Stimulated activated CD4-positive, alpha-beta T cell treated with anti-CD3 and anti-CD28 coated beads, Interleukin-15, amount 100 ng/mL, for 24 hours (primary cell): Measurements from ENCODE around the gene KIF26B.
"Not testable (repeated sequence)": the region's sequence is repeated elsewhere in the genome, so short reads cannot be mapped to it uniquely, and the experiment has no call there.

Source experiments
- DNase-seq: peaks from one replicate; pipeline ENCODE4 v3.0.0-alpha.2; 2020

The KIF26B gene

DNA sequence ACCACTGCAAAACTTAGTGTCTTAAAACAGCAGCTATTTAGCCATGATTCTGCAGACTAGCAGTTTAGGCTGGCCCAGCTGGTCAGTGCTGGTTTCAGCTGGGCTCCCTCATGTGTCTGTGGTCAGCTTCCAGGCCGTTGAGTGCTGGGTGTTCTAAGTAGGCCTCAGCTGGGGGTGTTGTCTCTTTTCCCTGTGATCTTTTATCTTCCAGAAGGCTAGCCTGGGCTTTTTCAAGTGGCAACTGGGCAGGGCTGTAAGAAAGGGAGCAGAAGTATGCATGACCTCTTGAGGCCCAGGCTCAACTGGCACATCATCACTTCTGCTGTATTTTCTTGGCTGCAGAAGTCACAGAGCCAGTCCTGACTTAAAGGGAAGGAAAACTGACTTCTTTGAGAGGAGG, 136.1 kb downstream of the KIF26B start:
- no peak for DNase-seq

DNA sequence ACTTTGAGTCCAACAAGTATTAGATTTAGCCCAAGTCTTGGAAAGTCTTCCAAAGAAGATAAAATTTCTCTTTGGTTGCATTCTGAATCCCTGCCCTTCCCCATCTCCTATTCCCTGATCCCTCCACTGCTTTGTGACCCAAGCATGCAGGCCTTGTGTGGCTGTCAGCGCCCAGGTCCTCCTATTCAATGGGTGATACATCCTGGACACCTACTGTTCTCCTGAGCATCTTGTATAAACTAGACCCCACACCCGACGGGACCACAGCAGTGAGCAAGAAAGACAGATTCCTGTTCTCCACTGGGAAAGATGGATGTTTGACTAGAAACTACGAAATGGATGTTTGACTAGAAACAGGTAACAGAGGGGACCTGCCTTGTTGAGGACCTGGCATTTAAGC, 136.6 kb downstream of the KIF26B start:
- DNase-seq = no peak

DNA sequence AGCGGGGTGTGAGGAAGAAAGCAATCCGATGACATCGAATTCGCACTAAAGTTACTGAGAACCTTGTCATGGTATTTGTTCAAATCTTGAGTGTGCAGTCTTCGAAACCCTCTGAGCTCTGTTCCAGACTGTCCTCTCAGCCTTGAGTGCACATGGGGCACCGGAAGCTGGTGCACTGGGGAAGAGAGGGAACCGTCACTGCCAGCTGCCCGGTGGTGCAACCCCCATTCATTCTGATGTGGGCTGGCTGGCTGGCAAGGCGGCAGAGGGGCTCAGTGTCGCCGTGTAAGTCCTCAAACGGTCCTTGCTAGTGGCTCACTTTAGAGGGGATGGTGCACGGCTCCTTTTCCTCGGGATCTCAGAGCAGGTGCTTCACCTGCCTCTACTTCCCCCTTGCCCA, 137.4 kb downstream of the KIF26B start:
- DNase-seq = no peak

DNA sequence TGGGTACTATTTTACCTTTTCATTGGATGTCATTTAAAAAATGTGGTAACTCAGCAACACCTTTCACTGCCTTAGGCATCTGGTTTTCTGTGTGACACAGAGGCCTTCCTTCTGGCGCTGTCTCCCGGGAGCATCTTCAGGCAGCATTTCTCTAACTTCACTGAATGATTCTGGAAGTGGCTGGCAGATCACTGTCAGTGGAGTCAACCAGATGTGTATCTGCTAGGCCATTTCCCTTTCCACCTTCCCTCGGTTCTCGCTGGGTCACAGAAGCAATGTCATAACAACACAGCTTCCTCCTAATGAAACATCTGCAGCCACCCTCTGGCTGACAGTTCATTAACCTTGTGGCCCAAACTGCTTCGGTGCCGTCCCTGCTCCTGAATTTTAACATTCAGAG, 137.8 kb downstream of the KIF26B start:
- DNase-seq = no peak

DNA sequence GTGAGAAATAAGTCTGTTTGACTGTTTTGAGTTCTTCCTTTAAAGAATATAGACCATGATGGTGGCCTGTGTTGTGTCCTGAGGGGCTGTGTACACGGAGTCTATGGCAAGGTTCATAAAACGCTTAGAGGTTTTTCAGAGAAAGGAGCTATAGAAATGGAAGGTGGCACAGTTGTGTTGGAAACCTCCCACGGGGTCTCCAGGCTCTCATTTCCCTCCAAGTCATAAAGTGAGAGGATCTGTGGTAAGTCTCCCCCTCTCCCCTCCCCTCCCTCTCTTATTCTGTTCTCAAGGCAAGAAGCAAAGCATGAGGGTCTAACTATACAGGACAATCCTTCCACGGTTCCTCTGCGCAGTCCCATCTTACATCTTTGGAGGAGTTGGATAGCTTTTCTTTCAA, 139.2 kb downstream of the KIF26B start:
- DNase-seq = no peak

DNA sequence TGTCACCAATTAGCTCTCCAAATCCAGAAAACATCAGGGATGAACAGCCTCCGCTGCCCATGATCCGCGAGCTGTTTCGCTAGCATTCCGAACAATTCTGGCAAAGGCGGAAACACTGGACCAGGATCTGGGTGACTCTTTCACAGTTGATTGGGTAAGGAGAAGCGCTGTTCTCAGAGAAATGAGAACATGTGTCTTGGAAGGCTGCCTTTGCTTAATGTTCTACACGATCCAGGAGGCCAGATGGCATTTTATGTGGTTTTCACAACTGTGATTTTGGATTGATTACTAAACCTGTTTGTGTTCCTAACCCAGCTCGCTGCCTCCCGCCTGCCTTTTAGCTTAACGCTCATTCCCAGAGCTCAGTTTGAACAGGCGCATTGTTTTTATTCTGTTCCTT, 144.0 kb downstream of the KIF26B start:
- DNase-seq = no peak

DNA sequence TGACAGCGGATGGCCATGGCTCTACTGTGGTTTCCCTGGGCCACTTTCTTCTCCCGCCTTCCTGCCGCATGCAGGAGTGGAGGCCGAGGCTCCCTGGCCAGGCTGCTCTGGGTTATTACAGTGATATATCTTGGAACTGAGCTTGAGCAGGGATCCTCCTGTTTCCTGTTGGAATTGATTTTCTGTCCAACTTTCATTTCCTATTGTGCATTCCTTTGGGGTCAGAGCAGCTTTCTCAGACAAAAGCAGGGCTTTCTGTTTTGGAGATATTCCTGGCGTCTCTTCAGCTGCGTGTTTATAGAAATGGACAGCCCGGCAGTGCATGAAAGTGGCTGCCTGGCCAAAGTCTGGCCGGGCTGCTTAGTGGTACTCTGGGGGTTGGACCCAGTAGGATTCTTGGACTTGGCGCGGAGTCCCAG, 146.4 kb downstream of the KIF26B start:
- DNase-seq = no peak

DNA sequence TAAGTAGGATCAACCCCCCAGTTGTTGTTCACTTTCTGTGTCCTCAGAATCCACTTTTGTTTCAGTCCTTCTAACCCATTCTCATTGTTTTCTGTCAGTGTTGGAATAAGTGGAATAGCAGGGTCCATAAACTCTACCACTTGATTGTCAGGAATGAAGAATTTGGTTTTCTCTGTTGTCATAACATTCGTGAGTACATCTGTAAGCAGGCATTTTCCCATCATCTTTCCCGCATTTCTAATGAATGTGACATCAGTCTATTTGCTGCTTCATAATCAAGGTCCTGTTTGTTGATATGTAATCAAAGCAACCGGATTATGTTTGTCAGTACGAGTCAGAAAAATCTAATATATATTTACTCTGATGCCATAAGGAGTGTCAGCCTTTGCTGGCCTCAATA, 147.1 kb downstream of the KIF26B start:
- no peak for DNase-seq

DNA sequence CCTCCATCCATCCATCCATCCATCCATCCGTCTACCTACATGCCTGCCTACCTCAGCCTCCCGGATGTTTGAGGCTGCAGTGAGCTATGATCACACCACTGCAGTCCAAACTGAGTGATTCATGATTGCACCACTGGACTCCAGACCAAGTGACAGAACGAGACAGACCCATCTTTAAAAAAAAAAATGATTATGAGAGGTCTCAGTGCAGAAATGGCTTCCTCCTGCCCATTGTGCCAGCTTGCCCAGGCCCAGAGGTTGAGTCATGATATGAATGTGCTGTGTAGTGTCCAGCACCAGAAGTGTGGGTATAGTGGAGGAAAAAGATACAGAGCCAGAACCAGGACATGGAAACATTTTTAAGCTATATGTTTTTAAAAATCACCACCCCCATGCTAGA, 149.9 kb downstream of the KIF26B start:
- no peak for DNase-seq

DNA sequence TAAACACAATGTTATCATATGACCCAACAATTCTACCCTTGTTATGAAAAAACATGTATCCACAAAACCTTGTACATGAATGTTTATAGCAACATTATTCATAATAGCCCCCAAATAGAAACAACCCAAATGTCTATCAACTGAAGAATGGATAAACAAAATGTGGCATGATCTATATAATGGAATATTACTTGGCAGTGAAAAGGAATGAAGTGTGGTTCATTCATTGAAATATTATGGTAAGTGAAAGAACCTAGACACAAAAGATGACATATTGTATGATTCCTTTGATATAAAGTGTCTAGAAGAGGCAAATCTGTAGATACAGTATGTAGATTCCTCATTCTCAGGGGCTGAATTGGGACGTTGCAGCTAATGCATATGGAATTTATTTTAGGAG, 151.2 kb downstream of the KIF26B start:
- DNase-seq = no peak

DNA sequence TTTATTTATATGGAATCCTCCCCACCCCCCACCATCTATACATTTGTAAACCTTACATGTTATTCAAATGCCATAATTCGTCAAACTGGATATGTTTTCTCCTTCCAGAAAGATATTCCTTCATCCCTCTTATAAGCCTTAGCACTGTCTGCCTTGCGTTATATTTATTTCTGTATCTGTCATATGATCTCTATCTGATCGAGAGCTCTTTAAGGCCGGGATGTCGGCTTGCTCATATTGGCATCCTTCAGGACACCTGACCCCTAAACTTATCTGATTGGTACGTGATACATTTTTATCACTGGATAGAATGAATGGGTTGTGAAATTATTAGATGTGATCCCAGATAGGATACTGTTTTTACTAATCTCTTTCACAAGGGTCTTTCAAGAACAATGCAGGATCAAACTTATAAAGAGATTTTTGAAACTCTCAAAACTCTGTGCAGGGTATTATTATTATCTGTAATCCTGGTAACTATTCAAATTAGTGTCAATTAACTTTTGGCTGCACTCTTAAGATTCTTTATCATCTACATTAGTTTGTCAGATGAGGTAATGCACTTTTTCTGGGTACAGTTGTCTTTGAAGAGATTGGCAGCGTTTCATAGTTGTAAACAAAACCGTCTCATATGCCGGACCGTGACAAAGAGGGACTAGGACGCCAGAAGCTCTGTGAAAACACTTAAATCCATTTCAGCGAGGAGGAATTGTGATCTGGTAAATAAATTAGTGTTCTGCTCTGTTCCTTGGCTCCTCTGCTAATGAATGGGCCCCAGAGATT, 152.0 kb downstream of the KIF26B start:
- no peak for DNase-seq

DNA sequence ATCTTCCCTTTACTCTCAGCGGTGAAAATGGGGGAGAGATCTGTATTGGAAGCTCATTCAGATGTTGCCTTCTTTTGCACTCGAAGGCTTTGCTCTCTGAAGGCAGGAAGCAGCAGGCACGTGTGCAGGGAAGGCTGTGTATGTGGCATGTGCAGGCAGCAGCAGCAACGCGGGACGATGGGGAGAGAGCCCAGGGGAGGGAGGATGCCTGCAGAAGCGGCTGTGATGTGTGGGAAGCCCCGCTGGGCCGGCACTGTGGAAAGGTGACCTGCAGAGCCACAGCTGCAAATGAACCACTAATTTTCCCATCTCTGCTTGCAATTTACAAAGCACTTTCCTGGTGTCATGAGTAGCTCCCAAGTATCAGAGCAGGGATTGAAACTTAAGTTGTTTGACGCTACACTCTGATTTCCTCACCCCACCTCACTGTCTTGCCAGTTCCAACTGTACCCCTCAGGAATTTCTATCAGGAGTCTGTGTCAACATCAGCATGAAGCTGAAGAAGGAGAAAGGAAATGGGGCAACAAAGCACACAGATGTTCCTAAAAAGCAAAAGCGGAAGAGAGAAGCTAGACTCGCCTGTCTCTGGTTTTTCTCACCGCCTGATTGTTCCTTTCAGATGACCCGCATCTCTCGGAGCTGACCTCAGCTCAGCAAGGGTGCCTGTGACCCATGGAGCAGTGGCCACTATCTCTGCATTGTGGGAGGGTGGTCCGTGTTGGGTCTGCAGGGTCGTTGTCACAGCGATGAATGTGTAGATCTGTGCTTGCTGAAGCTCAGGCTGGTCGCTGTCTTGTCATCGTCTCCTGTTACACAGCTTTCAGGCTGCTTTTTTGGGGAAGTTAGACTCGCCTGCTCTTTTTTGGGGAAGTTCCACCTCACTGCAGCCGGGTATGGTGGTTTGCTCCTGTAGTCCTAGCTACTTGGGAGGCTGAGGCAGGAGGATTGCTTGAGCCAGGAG, 156.1 kb downstream of the KIF26B start:
- peak; percentile 17 for DNase-seq

DNA sequence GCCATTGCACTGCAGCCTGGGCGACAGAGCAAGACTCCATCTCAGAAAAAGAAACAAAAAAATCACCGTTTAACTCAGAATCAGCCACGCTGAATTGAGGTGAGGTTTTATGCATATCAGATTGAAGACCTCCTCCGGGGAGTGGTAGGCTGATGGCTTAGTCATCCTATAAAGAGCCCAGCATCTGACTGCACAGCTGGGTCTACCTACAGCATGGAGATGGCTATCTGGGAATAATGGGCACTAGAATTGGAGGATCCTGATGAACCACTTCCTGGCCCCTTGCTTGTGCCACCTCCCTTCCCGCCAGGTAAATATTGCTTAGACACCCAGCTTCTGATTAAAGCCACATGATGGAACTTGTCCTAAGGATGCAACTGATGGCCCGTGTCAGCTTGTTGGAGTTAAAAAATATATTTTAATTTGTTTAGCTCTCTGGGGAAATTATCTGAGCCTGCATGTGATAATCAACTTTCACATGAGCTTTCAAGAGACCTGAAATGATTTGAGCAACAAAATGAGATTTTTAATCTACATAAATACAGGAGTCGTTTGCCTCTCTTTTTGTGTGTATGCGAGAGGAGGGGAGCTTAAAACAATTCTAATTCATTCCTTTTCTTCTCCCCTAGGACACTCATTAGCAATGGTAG, 157.2 kb downstream of the KIF26B start:
- DNase-seq = no peak

DNA sequence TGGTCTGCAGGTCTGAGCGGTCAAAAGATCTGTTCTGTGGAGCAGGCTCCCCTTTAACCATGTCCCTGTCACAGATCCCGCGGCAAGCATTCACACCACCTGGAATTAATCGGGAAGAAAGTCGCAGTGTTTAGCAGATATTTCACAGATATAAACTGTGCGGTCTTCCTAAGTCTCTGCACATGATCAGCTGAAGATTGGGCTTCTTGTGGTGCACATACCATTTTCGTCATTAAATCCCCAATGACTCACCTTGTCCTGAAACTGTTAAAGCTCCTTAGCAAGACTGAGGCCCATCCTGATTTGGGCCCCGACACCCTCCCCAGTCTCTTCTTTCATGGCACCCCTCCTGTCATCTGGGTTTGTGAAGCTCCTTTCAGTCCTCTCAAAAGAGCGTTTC, 158.8 kb downstream of the KIF26B start:
- DNase-seq = no peak

DNA sequence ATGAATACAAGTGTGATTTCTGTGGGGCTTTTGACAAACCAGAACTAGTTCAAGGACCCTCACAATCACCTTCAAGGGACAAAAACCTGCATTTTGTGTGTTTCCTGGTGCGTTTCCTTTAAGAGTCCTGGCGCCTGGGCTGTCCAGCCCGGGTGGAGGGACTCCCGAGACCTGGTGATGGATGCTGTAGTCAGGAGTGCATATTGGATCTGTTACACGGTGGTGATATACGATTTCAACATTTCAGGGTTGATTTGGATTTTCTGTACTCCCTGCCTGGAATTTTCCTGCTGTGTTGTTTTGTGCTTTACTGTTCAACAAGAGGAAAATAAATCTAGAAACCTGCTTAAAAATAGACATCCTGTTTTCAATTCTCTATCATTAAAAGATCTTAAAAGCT, 162.0 kb downstream of the KIF26B start:
- DNase-seq = no peak

DNA sequence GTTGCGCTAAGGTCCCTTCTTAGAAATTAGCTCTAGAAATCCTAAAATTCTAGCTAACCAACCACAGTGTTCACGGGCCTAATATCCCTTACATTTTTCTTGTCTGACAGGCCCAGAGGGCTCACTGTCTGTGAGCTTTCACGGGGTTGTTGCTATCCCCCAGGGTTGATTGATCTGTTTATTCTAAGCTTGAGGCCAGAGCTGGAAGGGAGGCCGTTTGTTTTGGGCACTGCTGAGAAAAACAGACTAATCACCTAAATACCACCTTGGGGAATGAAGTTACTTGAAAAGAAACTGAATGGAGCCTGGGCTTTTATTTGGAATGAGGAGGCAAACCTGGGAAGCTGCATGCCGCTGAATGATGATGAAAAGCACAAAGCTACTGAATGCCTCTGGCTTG, 162.4 kb downstream of the KIF26B start:
- DNase-seq = no peak

DNA sequence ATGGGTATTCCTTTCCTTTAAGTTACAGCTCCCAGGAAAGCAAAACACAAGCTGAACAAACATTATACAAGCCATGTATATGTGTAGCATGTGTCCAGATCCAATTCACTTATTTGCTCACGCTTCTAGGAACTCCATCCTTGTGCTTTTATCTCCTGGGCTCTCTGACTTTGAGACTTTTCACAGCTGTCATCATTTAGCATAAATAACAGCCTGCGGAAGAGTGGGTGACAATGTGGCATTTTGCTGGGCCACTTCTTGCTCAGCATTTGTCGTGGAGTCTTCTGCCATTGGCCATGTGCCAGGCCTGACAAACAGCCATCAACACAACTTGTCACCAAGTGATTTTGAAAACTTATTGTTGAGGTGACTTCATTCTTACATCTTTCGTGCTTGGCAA, 164.3 kb downstream of the KIF26B start:
- no peak for DNase-seq

DNA sequence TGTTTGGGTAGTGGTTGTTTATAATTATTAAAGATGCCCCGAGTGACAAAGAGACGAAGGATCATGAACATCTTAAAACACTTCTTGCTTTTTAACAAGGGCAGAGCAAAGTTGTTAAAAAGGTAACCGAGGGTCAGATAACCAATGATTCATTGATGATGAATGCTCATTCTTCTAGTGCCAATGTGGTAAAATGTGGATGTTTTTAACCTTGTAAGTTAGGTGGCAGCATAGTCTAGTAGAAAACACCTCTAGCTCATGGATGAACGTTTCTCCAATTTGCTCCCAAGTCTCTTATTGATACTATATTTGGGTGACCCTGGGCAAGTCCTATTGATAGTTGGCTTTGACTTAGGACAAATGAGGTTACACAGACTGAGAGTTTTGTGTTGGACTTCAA, 167.9 kb downstream of the KIF26B start:
- DNase-seq = no peak

DNA sequence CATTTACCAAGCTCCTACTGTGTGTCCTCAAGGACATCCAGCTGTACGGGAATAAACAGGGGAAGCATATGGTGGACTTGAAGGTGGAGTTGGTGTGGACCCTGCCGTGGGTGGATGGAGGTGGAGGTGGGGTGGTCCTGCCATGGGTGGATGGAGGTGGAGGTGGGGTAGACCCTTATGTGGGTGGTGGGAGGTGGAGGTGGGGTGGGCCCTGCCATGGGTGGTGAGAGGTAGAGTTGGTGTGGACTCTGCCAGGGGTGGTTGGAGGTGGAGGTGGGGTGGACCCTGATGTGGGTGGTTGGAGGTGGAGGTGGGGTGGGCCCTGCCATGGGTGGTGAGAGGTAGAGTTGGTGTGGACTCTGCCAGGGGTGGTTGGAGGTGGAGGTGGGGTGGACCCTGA, 169.0 kb downstream of the KIF26B start:
- not testable (repeated sequence) for DNase-seq

DNA sequence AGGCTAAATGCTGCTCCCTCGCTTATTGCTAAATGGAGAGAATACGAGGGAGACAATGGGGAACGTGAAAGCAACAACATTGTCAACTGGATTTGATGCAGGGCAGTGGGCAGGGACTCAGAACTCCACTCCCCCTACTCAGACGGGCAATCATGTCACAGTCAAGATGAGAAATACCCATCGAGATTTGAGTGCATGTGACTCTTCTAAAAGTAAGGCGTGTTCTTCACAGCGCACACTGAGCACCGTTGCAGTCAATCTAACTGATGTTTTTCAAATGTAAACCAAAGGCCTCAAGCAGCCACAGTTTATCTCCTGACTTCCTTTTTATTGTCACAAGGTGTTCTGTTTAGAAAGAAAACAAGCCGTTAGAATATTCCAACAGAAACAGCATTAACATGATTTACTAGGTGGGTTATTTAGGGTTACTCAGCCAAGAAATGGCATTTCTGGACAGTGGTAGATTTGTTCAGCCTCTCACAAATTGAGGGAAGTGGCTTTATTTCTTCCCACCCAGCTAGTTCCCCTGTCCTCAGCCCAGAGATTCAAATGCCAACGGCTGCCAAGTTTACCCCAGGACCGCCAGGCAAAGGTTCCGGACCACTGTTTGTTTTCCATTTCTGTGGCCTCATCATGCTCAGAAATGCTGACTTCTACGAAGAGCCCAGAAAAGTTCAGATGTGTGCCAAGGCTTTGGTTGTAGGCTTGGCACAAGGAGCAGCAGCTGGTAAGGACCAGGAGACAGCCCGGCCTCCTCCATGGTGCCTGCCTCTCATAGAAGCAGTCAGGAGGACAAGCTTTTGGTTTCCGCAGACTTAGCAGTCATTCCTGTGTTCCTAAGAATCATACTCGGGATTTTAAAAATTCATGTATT, 171.4 kb downstream of the KIF26B start:
- DNase-seq = no peak

DNA sequence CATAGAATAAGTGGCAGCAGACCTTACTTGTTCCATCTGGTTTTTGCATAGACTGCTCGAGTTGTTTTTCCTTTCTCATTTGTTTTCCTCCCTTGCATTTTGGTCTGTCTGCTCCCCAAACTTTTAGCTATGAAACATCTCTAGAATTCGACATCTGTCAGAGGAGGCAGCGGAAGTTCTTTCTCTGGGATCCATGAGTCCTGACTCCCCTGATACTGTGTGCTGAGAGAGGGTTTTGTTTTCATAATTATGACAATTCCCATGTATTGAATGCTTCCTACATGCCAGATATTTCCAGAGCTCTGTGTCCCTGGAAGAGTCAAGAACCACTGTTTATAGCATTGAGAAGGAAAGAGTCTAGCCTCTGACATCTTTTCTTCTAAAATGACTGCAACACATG, 172.6 kb downstream of the KIF26B start:
- no peak for DNase-seq

DNA sequence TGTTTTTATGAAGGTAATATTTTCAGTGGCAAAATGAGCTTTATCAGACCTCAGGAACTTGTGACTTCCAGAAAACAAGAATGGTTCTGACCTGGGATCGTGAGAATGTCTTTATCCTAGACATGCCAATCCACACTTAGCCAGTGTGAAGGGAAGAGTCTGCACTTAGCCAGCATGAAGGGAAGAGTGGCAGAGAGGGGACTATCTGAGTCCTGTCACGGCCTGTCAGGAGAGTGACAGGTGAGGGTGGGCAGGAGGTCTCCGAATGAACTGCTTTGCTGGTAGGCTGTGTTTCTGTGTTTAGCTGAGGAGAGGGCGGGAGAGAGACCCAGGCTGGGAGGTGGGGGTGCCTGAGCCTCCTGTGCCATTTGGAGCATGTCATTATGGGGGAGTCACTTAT, 173.1 kb downstream of the KIF26B start:
- DNase-seq = no peak

DNA sequence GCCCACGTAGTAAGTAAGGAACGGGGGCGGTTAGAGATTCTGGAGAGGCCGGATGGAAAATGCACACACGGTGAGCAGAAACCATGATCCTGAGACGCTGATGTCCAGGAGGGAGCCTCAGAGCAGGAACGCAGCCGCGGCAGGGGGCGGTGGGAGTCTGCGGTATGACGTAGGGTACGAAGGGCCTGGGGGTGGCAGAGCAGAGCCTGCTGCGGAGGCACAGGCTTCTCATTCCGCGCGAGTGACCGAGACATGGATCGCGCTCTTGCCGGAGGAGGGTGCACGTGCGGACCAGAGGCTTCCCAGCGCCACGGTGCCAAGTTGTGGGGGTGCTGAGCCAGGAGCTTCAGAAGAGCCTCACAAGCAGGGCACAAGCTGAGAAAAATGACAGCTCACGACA, 176.2 kb downstream of the KIF26B start:
- DNase-seq = no peak
